ENCODE data around the gene C10orf90. TPM values are rescaled to one million over a fixed set of nuclear protein-coding genes. Genes with fewer than 3 reads are reported as not detected.

C10orf90 gene
- total and polyA plus RNA-seq, 2 experiments from 2014 or later, result 0.20 TPM; not detected in 1

DNA sequence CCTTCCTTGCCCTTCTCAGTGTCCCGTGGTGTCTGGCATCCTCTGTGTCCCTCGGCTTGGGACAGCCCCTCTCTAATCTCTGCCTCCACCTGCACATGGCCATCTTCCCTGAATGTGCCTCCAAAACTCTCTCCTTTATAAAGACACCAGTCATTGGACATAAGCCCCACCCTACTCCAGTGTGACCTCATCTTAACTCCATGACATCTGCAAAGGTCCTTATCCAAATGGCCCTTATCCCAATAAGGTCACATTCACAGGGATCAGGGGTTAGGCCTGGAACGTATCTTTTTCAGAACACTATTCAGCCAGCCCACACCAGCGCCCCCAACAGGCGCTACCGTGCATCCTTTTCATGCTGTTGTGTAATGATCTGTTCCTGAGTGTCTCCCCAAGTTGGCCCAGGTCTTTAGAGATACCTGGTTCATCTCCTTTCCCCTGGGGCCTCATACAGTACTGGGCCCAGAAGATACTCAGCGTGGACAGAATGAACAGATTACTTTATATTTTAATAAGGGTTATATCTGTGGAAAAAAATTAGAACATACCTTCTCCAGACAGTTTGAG lies 149.7 kb downstream of the C10orf90 start:
- Histone ChIP-seq H3K9me3 (ENCODE audit: low read depth) (no peaks in the 10 kb centered on the region), H3K9me2 (replicated peaks; ENCODE audit: insufficient read depth) (no peaks in the 10 kb centered on the region), H3K4me2 (no peak overlapping the region), H3K27ac (no peak overlapping the region), H3K27me3 (no peaks in the 10 kb centered on the region), H3K4me1 (ENCODE audit: insufficient read depth) (no peaks in the 10 kb centered on the region), H4K20me1 (ENCODE audit: insufficient read depth, poor library complexity, severe bottlenecking) (no peaks in the 10 kb centered on the region), H3K4me3 (no peak overlapping the region), H2AFZ (no peak overlapping the region), H3K36me3 (replicated peaks; ENCODE audit: insufficient read depth, low read depth) (no peaks in the 10 kb centered on the region), H3K79me2 (no peaks in the 10 kb centered on the region)
- 90% methylated on average over 7 of the region's 7 CpGs for WGBS (ENCODE audit: low lambda C conversion rate, missing lambda C conversion rate)
- no peak for TF ChIP-seq EZH2 (IDR thresholded peaks at IDR 0.05; ENCODE audit: borderline replicate concordance)
- TF ChIP-seq EZH2phosphoT487 (IDR thresholded peaks at IDR 0.05; ENCODE audit: low read depth, severe bottlenecking, unreplicated experiment), result no peak
- no peak for TF ChIP-seq CTCF (IDR thresholded peaks at IDR 0.05; ENCODE audit: poor library complexity)
- no peak for DNase-seq (ENCODE audit: low spot score)

GRCh38 chr10:126519992-126520391 lies 150.5 kb downstream of the C10orf90 start:
- WGBS (ENCODE audit: low lambda C conversion rate, missing lambda C conversion rate), result 82% methylated on average over 7 of the region's 7 CpGs
- Histone ChIP-seq H3K36me3 (replicated peaks; ENCODE audit: insufficient read depth, low read depth) (no peaks in the 10 kb centered on the region), H3K27me3 (no peaks in the 10 kb centered on the region)

DNA sequence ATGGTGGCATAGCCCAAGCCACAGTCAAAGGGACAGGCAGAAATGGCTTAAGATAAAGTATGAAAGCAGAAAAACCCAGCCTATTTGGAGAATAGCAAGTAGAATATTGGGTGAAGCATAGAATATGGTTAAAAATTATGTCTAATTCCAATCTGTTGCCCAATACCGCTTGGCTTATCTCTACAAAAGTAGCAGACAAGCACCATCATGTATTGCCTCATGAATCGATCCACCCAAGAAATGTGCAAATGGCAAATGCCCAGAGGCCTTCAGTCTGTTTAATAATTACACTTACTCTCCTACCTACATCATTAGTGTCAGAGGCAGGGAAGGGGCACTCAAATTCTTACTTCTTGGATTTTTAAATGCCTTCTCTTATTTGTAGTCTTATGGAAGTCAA lies 151.3 kb downstream of the C10orf90 start:
- Histone ChIP-seq H4K20me1 (ENCODE audit: insufficient read depth, poor library complexity, severe bottlenecking) (no peaks in the 10 kb centered on the region), H3K79me2 (no peaks in the 10 kb centered on the region), H3K9me2 (replicated peaks; ENCODE audit: insufficient read depth) (no peaks in the 10 kb centered on the region), H2AFZ (no peak overlapping the region), H3K4me2 (no peak overlapping the region), H3K4me1 (ENCODE audit: insufficient read depth) (no peaks in the 10 kb centered on the region), H3K9me3 (ENCODE audit: low read depth) (no peaks in the 10 kb centered on the region), H3K36me3 (replicated peaks; ENCODE audit: insufficient read depth, low read depth) (no peaks in the 10 kb centered on the region), H3K4me3 (no peak overlapping the region), H3K27ac (no peak overlapping the region), H3K27me3 (no peaks in the 10 kb centered on the region)
- TF ChIP-seq CTCF (IDR thresholded peaks at IDR 0.05; ENCODE audit: poor library complexity) (no peak), EZH2 (IDR thresholded peaks at IDR 0.05; ENCODE audit: borderline replicate concordance) (no peak), EZH2phosphoT487 (IDR thresholded peaks at IDR 0.05; ENCODE audit: low read depth, severe bottlenecking, unreplicated experiment) (no peak)
- WGBS (ENCODE audit: low lambda C conversion rate, missing lambda C conversion rate), result 77% methylated on average over 2 of the region's 2 CpGs
- no peak for DNase-seq (ENCODE audit: low spot score)

More at GRCh38 chr10:126519992-126520391, 150.5 kb downstream of the C10orf90 start:
- Histone ChIP-seq H3K4me1 (ENCODE audit: insufficient read depth) (no peaks in the 10 kb centered on the region), H3K9me3 (ENCODE audit: low read depth) (no peaks in the 10 kb centered on the region), H3K4me2 (no peak overlapping the region), H2AFZ (no peak overlapping the region), H4K20me1 (ENCODE audit: insufficient read depth, poor library complexity, severe bottlenecking) (no peaks in the 10 kb centered on the region), H3K27ac (no peak overlapping the region), H3K4me3 (no peak overlapping the region), H3K79me2 (no peaks in the 10 kb centered on the region), H3K9me2 (replicated peaks; ENCODE audit: insufficient read depth) (no peaks in the 10 kb centered on the region)
- TF ChIP-seq EZH2 (IDR thresholded peaks at IDR 0.05; ENCODE audit: borderline replicate concordance), result no peak
- no peak for TF ChIP-seq CTCF (IDR thresholded peaks at IDR 0.05; ENCODE audit: poor library complexity)
- no peak for DNase-seq (ENCODE audit: low spot score)

All from hepatocyte (in vitro differentiated cells).